GM12801 (cell line): ENCODE measurements around the gene RIPK3.

Source experiments
- TF ChIP-seq, protein P1 (sequence below): IDR thresholded peaks from one replicate; pipeline ENCODE4 v1.5.1; 2011; ENCODE audit warnings: control low read depth; ENCODE audit not compliant: insufficient read length; ENCODE audit errors: extremely low read depth

The RIPK3 gene

DNA sequence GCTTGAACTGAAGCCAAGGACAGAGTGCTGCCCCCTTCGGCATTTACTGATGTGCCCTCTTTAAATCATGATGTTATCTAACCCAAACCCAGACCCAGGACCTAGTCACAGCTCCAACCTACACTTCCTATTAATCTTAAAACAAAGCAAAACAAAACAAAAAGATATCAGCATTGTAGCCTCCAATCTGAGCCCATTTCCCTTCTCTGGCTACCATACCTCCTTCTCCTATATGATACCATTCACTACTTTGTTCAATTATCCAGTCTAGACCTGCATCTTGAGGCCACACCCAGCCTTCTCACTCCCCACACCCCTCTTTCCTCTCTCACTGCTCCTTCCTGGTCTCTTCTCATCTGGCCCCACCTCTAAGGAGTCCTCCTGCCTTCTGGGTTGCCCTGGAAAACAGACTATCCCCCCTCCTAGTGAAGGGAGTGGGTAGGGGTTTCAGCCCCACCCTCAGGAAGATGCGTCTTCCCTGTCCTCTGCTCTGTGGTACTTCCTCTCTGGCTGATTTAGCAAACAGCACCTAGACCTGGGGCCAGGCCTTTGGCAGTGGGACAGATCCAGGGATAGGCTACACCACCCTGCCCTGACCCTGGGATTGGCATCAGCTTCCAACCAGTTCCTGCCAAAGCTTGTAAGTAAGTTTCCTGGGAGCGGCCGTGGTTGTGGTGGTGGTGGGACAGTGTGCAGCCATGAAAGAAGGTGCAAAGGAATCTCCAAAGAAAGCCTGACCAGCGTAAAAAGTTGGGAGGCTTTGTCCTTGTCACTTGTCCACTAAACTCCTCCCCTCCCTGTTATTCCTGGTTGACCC, 25.2 kb downstream of the RIPK3 start:
- TF ChIP-seq, protein P1, sequence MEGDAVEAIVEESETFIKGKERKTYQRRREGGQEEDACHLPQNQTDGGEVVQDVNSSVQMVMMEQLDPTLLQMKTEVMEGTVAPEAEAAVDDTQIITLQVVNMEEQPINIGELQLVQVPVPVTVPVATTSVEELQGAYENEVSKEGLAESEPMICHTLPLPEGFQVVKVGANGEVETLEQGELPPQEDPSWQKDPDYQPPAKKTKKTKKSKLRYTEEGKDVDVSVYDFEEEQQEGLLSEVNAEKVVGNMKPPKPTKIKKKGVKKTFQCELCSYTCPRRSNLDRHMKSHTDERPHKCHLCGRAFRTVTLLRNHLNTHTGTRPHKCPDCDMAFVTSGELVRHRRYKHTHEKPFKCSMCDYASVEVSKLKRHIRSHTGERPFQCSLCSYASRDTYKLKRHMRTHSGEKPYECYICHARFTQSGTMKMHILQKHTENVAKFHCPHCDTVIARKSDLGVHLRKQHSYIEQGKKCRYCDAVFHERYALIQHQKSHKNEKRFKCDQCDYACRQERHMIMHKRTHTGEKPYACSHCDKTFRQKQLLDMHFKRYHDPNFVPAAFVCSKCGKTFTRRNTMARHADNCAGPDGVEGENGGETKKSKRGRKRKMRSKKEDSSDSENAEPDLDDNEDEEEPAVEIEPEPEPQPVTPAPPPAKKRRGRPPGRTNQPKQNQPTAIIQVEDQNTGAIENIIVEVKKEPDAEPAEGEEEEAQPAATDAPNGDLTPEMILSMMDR = no peak

DNA sequence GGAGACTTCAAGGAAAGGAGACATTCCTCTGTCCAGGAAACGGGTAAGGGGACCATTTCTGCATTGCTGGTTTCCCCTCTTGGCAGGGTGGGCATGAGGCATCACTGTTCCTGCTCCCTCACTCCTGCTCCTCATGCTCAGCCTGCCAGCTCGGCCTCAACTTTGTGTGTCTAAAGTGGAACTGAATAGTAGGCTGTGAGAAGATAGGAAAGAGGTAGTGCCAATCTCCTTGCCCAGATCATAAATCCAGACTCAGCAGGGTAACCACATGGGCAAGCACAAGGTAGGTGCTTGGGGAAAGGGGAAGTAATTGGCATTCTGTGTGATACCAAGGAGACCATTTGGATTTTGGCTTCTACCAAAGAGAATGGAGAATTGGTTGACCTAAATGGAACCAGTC, 25.9 kb downstream of the RIPK3 start:
- TF ChIP-seq, protein P1 = no peak

DNA sequence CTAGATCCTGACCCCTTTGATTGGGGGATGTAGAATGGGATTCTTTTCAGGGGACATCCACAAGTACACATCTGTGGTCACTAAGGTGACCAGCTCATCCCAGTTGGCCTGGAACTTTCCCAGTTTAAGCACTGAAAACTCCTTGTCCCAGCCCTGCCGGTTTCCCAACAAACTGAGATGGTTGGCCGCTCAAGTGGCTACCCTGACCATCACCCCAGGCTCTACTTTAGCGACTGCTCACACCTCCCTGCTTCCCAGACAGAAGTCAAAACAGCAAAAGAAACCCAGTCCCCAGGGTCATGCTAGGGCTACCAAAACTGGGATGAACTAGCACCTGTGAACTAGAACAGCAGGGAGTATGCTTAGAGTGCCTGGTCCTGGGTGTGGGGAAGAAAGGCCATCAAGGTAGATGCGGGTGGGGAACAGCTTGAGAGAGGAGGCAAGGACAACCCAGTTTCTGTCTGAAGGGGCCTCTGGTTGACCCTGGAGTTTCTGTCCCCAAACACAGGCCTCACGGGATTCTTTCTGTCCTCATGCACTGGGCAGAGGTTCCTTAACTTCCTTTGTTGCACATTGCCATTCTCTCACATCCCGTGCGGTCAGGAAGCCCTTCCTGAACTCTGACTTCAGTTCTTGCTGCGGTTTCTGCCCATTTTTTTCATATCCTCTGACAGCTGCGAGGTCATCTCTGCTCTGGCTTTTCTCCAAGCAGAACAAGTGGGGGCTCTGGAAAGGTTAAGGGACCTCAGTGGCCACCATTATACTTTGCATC, 26.9 kb downstream of the RIPK3 start:
- TF ChIP-seq, protein P1 = no peak

DNA sequence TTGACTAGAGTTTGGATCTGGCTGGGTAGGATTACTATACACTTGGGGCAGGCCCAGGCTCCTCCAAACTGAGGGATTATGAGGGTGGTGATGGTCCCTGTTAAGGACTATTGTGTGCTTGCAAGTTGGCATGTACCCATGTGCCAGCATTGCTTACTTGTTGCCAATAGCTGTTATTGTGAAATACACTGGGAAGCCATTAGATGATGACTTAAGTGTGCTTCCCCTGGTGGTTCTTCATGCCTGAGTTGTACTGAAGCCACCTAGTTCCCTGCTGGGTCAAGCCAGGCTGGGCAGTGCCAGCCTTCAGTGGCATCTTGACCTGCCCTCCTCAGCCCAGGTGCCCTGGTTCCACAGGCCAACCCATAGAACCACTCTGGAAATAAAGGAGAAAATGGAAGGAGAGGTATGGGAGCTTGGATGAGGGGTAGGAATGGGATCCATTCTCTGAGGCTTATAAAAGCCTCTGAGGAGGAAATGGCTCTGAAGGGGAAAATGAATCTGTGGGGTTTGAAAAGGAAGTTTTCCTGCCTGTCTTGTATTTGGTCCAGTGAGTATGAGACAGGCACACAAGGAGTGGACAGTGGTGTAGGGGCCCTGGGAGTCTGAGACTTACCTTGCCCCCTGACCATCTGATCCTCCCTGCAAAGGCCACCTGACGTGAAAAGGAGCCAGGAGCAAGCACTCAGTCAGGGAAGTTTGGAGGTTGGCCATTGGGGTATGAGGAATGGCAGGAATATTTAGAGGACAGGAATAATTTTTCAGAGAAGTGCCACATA, 27.8 kb downstream of the RIPK3 start:
- TF ChIP-seq, protein P1 = no peak

DNA sequence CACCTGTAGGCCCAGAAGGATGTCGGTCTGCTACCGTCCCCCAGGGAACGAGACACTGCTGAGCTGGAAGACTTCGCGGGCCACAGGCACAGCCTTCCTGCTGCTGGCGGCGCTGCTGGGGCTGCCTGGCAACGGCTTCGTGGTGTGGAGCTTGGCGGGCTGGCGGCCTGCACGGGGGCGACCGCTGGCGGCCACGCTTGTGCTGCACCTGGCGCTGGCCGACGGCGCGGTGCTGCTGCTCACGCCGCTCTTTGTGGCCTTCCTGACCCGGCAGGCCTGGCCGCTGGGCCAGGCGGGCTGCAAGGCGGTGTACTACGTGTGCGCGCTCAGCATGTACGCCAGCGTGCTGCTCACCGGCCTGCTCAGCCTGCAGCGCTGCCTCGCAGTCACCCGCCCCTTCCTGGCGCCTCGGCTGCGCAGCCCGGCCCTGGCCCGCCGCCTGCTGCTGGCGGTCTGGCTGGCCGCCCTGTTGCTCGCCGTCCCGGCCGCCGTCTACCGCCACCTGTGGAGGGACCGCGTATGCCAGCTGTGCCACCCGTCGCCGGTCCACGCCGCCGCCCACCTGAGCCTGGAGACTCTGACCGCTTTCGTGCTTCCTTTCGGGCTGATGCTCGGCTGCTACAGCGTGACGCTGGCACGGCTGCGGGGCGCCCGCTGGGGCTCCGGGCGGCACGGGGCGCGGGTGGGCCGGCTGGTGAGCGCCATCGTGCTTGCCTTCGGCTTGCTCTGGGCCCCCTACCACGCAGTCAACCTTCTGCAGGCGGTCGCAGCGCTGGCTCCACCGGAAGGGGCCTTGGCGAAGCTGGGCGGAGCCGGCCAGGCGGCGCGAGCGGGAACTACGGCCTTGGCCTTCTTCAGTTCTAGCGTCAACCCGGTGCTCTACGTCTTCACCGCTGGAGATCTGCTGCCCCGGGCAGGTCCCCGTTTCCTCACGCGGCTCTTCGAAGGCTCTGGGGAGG, 28.9 kb downstream of the RIPK3 start, which contains the start of gene LTB4R:
TSS of gene LTB4R (plus strand) at position 857 of the 959 bp plus-strand sequence. CDS start 4,150 bp downstream, outside the sequence.
- TF ChIP-seq, protein P1 = no peak

DNA sequence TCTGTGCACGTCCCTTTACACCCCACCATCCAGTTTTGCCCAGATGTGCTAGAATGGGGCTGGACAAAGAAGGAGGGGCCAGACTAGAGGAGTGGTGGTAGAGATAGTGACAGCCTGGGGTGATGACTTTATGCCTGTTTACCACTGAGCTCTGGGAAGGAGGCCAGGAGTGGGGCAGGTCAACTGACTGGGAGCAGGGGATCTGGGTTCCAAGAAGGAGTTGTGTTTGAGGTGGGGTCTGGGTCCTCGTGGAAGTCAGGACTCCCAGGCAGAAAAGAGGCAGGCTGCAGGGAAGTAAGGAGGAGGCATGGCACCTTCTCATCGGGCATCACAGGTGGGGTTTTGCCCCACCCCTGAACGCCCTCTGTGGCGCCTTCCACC, 29.5 kb downstream of the RIPK3 start:
- TF ChIP-seq, protein P1 = no peak
